ENCODE measurements around the gene PCDHGC3.
"Not testable (repeated sequence)": the region's sequence is repeated elsewhere in the genome, so short reads cannot be mapped to it uniquely, and the experiment has no call there.

The PCDHGC3 gene

DNA sequence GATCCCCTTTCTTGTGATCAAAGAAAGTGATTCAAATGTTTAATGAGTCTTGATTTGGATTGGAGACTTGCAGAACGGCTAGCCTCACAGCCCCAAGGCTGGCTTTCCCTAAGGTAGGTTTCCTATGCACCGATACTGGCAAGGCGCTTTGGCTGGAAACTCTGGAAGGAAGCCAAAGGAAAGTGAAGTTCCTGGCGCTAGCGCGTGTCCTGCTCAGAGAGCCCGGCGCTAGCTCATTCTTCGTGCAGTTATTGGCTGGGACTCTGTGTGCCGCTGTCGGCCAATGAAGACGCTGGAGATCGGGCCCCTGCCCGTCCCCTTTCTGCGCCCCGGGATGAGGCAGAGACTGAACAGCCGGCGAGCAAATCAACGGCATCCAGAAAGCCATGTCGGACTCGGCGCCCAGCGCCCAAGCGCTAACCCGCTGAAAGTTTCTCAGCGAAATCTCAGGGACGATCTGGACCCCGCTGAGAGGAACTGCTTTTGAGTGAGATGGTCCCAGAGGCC lies at the start of gene PCDHGC3:
TSS of gene PCDHGC3 (plus strand) at position 342 of the 507 bp plus-strand sequence. CDS start at position 493, 151 bp downstream.
- peak; percentile 39 for DNase-seq (ENCODE audit: low spot score)

DNA sequence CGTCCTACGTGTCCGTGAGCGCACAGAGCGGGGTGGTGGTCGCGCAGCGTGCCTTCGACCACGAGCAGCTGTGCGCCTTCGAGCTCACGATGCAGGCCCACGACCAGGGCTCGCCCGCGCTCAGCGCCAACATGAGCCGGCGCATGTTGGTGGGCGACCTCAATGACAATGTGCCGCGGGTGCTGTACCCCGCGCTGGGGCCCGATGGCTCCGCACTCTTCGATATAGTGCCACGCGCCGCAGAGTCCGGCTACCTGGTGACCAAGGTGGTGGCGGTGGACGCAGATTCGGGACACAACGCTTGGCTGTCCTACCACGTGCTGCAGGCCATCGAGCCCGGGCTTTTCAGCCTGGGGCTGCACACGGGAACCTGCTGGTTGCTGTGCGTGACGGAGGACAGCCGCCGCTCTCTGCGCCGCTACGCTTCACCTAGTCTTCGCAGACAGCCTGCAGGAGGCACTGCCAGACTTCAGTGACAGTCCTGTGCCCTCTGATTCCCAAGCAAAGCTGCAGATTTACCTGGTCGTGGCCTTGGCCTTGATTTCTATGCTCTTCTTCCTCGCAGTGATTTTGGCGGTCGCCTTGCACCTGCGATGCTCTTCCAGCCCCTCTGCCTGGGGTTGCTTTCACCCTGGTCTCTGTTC lies 47.9 kb upstream of the PCDHGC3 start:
- DNase-seq (ENCODE audit: low spot score) = no peak

DNA sequence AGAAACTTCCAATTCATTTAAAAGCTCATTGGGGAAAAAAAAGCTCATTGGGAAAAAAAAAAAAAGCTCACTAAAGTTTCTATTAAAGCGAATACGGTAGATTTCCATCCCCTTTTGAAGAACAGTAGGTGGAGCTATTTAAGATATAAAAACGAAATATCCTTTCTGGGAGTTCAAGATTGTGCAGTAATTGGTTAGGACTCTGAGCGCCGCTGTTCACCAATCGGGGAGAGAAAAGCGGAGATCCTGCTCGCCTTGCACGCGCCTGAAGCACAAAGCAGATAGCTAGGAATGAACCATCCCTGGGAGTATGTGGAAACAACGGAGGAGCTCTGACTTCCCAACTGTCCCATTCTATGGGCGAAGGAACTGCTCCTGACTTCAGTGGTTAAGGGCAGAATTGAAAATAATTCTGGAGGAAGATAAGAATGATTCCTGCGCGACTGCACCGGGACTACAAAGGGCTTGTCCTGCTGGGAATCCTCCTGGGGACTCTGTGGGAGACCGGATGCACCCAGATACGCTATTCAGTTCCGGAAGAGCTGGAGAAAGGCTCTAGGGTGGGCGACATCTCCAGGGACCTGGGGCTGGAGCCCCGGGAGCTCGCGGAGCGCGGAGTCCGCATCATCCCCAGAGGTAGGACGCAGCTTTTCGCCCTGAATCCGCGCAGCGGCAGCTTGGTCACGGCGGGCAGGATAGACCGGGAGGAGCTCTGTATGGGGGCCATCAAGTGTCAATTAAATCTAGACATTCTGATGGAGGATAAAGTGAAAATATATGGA lies 45.2 kb upstream of the PCDHGC3 start, which contains the start of gene PCDHGA12:
TSS of gene PCDHGA12 (plus strand) at position 176 of the 782 bp plus-strand sequence. CDS start at position 429, 253 bp downstream.
- peak; percentile 41 for DNase-seq (ENCODE audit: low spot score)

DNA sequence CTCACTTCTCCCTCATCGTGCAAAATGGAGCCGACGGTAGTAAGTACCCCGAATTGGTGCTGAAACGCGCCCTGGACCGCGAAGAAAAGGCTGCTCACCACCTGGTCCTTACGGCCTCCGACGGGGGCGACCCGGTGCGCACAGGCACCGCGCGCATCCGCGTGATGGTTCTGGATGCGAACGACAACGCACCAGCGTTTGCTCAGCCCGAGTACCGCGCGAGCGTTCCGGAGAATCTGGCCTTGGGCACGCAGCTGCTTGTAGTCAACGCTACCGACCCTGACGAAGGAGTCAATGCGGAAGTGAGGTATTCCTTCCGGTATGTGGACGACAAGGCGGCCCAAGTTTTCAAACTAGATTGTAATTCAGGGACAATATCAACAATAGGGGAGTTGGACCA lies 44.5 kb upstream of the PCDHGC3 start:
- DNase-seq (ENCODE audit: low spot score) = no peak

DNA sequence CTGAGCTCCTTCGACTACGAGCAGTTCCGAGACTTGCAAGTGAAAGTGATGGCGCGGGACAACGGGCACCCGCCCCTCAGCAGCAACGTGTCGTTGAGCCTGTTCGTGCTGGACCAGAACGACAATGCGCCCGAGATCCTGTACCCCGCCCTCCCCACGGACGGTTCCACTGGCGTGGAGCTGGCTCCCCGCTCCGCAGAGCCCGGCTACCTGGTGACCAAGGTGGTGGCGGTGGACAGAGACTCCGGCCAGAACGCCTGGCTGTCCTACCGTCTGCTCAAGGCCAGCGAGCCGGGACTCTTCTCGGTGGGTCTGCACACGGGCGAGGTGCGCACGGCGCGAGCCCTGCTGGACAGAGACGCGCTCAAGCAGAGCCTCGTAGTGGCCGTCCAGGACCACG lies 43.5 kb upstream of the PCDHGC3 start:
- DNase-seq (ENCODE audit: low spot score) = not testable (repeated sequence)

DNA sequence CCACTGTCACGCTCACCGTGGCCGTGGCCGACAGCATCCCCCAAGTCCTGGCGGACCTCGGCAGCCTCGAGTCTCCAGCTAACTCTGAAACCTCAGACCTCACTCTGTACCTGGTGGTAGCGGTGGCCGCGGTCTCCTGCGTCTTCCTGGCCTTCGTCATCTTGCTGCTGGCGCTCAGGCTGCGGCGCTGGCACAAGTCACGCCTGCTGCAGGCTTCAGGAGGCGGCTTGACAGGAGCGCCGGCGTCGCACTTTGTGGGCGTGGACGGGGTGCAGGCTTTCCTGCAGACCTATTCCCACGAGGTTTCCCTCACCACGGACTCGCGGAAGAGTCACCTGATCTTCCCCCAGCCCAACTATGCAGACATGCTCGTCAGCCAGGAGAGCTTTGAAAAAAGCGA lies 43.0 kb upstream of the PCDHGC3 start:
- not testable (repeated sequence) for DNase-seq (ENCODE audit: low spot score)

DNA sequence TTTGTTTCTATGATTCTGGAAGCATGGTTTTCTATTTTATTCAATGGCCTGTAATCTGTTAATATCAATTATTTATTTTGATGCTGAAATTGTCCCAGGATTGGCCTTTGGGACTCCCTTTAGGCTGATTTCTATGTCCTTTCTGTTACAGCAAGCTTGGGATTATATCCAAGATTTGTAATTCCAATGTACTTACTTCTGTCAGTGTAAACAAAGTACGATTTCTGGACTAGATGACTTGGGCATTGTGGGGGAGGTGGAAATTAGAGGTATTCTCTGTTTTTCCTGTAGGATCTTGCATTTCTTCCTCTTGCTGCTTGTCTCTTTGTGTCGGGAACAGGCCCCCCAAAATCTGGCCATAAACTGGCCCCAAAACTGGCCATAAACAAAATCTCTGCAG lies 41.8 kb upstream of the PCDHGC3 start:
- no peak for DNase-seq (ENCODE audit: low spot score)

DNA sequence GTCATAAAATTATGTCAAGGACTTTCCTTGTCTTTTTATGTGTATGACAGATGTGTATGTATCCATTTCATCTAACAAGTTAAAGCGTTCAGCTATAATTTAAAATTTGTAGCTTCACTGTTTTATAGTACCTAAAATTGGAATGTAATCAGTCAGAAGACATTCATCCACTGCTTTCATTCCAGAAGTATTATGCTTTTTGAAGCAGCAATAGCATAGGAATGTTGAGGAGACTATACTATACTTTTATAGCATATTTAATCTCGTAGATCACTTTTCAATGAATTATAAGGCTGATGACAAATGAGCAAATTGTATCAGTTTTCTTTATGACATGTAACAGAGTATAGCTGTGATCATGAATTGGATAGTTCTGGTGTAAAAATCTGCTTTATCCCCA lies 38.5 kb upstream of the PCDHGC3 start:
- DNase-seq (ENCODE audit: low spot score) = no peak

DNA sequence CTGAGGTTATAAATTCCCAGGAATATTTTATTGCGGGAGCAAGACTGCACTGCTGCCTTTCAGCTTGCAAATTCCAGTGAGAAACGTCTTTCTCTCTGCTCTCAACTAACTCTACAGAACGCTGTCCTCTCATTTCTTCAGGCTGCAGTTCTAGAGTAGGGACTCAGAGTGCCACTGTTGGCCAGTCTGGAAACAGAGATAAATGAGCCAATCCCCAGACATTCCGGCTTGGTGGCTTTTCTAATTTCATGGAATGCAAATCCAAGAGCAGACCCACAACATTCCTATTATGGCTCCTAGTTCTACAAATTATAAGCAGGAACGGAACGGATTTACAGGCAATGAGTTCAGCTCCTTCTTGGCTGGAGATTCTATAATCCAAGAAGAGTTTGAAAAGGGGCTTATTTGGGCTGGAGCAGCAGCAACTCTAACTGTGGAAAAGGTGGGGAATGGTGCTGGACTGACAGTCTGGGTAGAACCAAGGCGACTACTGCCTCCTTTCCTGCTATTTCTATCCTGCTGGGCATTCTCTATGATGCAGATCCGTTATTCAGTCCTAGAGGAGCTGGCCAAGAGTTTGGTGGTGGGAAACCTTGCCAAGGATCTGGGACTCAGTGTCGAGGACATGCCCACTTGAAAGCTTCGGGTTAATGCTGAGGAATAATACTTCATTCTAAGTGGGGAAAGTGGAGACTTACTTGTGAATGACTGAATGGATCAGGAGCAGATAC lies 36.2 kb upstream of the PCDHGC3 start:
- no peak for DNase-seq (ENCODE audit: low spot score)

DNA sequence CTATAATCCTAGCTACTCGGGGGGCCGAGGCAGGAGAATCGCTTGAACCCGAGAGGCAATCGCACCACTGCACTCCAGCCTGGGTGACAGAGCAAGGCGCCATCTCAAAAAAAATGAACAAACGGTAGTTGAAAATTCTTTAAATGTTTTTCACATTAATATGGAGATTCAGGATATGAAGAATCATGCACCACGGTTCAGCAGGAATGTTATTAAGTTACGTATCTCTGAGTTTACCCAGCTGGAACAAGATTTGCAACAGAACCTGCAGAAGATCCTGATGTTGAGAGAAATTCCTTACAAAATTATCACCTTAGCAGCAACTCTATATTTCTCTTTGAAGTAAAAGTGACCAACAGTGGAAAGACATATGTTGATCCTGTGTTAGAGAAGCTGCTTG lies 35.4 kb upstream of the PCDHGC3 start:
- no peak for DNase-seq (ENCODE audit: low spot score)

DNA sequence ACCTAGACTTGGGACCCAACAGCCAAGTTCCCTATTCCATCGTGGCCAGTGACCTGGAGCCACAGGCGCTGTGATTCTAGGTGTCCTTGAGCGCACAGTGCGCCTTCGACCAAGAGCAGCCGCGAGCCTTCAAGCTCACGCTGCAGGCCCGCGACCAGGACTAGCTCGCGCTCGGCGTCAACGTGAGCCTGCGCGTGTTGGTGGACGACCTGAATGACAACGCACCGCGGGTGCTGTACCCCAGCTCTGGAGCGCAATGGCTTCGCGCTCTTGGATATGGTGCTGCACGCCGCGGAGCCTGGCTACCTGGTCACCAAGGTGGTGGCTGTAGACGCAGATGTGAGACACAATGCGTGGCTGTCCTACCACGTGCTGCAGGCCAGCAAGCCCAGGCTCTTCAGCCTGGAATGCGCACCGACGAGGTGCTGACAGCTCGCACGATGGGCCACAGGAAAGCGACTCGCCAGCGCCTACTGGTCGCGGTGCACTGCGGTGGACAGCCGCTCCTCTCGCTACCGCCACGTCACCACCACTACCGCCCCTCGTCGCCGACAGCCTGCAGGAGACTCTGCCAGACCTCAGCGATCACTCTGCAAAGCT lies 34.1 kb upstream of the PCDHGC3 start:
- DNase-seq (ENCODE audit: low spot score) = no peak

DNA sequence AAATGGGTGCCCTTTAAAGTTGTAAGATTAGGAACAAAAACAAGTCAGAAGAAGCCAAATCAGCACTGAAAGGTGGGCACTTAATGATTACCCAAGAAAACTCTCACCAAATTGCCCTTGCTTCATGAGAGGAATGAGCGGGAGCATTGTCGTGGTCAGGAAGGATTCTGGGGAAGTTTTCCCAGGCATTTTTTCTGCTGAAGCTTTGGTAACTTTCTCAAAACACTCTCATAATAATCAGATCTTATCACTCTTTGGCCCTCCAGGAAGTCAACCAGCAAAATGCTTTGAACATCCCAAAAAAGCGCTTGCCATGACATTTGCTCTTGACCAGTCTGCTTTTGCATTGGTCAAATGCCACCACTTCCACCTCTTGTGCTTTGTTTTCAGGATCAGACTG lies 10.4 kb upstream of the PCDHGC3 start:
- no peak for DNase-seq (ENCODE audit: low spot score)

DNA sequence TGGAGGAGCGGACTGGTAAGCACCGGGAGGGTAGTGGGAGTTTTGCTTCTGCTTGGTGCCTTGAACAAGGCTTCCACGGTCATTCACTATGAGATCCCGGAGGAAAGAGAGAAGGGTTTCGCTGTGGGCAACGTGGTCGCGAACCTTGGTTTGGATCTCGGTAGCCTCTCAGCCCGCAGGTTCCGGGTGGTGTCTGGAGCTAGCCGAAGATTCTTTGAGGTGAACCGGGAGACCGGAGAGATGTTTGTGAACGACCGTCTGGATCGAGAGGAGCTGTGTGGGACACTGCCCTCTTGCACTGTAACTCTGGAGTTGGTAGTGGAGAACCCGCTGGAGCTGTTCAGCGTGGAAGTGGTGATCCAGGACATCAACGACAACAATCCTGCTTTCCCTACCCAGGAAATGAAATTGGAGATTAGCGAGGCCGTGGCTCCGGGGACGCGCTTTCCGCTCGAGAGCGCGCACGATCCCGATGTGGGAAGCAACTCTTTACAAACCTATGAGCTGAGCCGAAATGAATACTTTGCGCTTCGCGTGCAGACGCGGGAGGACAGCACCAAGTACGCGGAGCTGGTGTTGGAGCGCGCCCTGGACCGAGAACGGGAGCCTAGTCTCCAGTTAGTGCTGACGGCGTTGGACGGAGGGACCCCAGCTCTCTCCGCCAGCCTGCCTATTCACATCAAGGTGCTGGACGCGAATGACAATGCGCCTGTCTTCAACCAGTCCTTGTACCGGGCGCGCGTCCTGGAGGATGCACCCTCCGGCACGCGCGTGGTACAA lies 556 bp downstream of the PCDHGC3 start:
- DNase-seq (ENCODE audit: low spot score) = no peak

DNA sequence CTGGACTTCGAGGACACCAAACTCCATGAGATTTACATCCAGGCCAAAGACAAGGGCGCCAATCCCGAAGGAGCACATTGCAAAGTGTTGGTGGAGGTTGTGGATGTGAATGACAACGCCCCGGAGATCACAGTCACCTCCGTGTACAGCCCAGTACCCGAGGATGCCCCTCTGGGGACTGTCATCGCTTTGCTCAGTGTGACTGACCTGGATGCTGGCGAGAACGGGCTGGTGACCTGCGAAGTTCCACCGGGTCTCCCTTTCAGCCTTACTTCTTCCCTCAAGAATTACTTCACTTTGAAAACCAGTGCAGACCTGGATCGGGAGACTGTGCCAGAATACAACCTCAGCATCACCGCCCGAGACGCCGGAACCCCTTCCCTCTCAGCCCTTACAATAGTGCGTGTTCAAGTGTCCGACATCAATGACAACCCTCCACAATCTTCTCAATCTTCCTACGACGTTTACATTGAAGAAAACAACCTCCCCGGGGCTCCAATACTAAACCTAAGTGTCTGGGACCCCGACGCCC lies 1.3 kb downstream of the PCDHGC3 start:
- DNase-seq (ENCODE audit: low spot score) = no peak

DNA sequence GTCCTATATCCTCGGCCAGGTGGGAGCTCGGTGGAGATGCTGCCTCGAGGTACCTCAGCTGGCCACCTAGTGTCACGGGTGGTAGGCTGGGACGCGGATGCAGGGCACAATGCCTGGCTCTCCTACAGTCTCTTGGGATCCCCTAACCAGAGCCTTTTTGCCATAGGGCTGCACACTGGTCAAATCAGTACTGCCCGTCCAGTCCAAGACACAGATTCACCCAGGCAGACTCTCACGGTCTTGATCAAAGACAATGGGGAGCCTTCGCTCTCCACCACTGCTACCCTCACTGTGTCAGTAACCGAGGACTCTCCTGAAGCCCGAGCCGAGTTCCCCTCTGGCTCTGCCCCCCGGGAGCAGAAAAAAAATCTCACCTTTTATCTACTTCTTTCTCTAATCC lies 2.0 kb downstream of the PCDHGC3 start:
- no peak for DNase-seq (ENCODE audit: low spot score)

DNA sequence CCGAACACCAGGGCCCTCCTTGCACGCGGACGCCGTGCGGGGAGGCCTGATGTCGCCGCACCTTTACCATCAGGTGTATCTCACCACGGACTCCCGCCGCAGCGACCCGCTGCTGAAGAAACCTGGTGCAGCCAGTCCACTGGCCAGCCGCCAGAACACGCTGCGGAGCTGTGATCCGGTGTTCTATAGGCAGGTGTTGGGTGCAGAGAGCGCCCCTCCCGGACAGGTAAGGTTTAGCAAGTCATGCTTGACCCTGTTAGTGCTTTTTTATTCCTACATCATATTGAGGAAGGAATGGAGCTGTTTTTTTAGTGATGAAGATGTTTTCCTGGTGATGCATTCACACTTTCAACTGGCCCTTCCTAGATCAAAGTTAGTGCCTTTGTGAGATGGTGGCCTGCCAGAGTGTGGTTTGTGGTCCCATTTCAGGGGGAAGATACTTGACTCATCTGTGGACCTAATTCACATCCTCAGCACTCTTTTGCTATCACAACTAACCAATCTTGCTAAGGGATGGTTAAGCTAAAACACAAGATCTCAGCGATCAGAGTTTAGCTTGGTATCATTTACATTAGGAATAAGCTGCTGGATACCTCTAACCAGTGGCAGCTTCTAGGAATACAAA lies 2.7 kb downstream of the PCDHGC3 start:
- DNase-seq (ENCODE audit: low spot score) = peak; percentile 12

DNA sequence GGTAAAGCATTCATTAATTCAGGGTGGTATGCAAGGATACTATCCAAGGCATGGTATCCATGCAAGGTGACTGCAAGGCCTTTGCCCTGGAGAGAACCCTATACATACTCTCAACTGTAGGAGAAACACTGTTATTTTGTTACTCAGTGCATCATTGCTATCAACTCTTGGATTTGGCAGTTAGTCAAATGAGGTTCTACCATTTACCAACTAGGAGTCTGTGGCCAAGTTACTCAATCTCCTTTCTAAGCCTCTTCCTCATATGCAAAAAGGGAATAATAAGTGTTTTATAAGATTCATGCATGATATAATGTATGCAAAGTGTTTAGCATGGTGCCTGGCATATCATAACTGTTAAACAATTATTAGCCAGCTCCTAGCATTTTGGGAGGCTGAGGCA lies 4.0 kb downstream of the PCDHGC3 start:
- DNase-seq (ENCODE audit: low spot score) = no peak

DNA sequence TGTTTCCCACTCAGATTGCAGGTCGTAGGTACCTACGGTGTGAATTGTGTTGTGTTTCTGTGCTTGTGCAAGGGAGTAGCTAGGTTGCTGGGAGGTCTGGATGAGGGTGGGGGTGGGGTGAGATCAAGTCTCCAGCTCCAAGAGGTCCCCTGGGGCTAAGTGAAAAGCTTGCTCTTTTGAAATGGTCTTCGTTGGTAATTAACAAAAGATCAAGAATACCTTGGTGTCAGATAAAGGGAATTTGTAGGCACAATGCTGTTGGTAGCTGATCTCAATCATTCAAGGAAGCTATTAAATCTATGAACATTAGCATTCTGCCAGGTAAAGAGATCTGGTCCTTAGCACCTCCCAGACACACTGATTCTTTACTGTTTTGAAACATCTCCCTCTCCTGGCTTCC lies 8.1 kb downstream of the PCDHGC3 start:
- no peak for DNase-seq (ENCODE audit: low spot score)

DNA sequence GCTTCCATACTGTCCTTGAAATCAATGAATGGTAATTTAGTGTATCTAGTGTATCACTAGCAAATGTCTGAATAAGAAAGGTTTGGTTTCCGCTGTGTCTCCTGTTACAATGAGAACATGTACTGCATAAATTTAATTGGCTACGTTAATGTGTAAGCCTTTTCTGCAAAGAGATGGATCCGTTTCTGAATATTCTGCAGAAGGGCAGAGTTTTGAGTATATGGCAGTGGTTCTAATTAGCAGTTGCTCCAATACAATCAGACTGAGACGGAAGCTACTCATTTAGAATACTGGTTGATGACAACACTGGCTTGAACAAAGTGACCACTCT lies 8.5 kb downstream of the PCDHGC3 start:
- DNase-seq (ENCODE audit: low spot score) = no peak

DNA sequence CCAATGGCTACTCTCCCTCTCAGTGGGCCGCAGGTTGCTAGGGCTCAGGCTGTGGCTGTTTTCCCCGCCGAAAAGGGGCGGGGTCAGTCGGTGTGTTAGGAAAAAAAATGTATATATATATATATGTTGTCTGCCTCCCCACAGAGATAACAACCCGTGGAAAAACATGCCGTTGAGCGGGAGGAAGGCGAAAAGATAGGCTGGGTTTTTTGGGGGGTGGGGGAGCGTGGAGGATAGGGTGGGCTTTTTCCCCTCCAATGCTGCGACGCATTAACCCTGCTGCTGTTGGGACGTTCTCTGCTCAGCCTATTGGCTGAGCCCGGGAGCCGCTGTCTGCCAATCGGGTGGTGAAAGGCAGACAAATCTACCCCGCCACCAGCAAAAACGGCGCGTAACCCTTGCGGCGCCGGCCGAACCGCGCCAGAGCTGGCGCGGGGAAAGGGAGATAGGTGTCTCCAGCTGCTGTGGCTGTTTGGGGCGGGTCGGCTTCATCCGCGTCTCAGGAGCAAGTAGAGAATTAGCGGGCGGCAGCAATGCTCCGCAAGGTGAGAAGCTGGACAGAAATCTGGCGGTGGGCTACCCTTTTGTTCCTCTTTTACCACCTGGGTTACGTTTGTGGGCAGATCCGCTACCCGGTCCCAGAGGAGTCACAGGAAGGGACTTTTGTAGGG lies 9.0 kb downstream of the PCDHGC3 start, which contains the start of gene PCDHGC4:
TSS of gene PCDHGC4 (plus strand) at position 390 of the 671 bp plus-strand sequence. CDS start at position 534, 144 bp downstream.
- no peak for DNase-seq (ENCODE audit: low spot score)
